HEK293T (cell line): ENCODE measurements around the gene MID1.

Experiments
- CTCF ChIA-PET: fragments of 350-600 bp; formaldehyde crosslinking; extraction: SDS; loops from one replicate; lab custom pipeline; 2021; ENCODE audit warnings: antibody characterized with exemption, inconsistent platforms; lab: Yijun Ruan, JAX
- POLR2A ChIA-PET: fragments of 350-600 bp; formaldehyde crosslinking; extraction: SDS; loops from one replicate; lab custom pipeline; 2020; ENCODE audit warnings: antibody characterized with exemption, inconsistent platforms; lab: Yijun Ruan, JAX
- DNase-seq: peaks from one replicate; pipeline ENCODE4 v3.0.0; 2012; ENCODE audit warnings: mixed read lengths; ENCODE audit errors: extremely low spot score
- ARNT ChIP-seq: fragments of 450-650 bp; IDR thresholded peaks from 2 replicates; pipeline ENCODE4 v1.6.1; 2017; ENCODE audit warnings: mild to moderate bottlenecking
- BHLHE40 ChIP-seq: fragments of 450-650 bp; IDR thresholded peaks from 2 replicates; pipeline ENCODE4 v1.6.1; 2016; ENCODE audit warnings: mild to moderate bottlenecking, moderate library complexity, borderline replicate concordance
- CTBP1 ChIP-seq: fragments of 450-650 bp; IDR thresholded peaks from 2 replicates; pipeline ENCODE4 v1.6.1; 2016; ENCODE audit warnings: borderline replicate concordance
- ELF4 ChIP-seq: fragments of 450-650 bp; IDR thresholded peaks from 2 replicates; pipeline ENCODE4 v1.6.1; 2017; ENCODE audit warnings: antibody characterized with exemption
- FOXA1 ChIP-seq: fragments of 450-650 bp; IDR thresholded peaks from 2 replicates; pipeline ENCODE4 v1.6.1; 2016; ENCODE audit warnings: mild to moderate bottlenecking
- FOXK2 ChIP-seq: fragments of 450-650 bp; IDR thresholded peaks from 2 replicates; pipeline ENCODE4 v1.6.1; 2016; ENCODE audit warnings: mild to moderate bottlenecking
- FOXM1 ChIP-seq: fragments of 450-650 bp; IDR thresholded peaks from 2 replicates; pipeline ENCODE4 v1.6.1; 2017; ENCODE audit warnings: mild to moderate bottlenecking, borderline replicate concordance
- HDGF ChIP-seq: fragments of 450-650 bp; IDR thresholded peaks from 2 replicates; pipeline ENCODE4 v1.6.1; 2017; ENCODE audit warnings: antibody characterized with exemption, borderline replicate concordance
- L3MBTL2 ChIP-seq: fragments of 450-650 bp; conservative IDR thresholded peaks from 2 replicates; pipeline ENCODE4 v1.6.1; 2016; ENCODE audit warnings: mild to moderate bottlenecking
- LEF1 ChIP-seq: fragments of 450-650 bp; IDR thresholded peaks from 2 replicates; pipeline ENCODE4 v1.6.1; 2017; ENCODE audit warnings: mild to moderate bottlenecking, borderline replicate concordance
- NFRKB ChIP-seq: fragments of 450-650 bp; IDR thresholded peaks from 2 replicates; pipeline ENCODE4 v1.6.1; 2016; ENCODE audit warnings: mild to moderate bottlenecking, moderate library complexity
- SP1 ChIP-seq: fragments of 450-650 bp; IDR thresholded peaks from 2 replicates; pipeline ENCODE4 v1.6.1; 2017
- SUZ12 ChIP-seq: fragments of 450-650 bp; IDR thresholded peaks from 2 replicates; pipeline ENCODE4 v1.6.1; 2016; ENCODE audit warnings: mild to moderate bottlenecking
- TARDBP ChIP-seq: fragments of 450-650 bp; IDR thresholded peaks from 2 replicates; pipeline ENCODE4 v1.6.1; 2016
- ZNF384 ChIP-seq: fragments of 450-650 bp; IDR thresholded peaks from 2 replicates; pipeline ENCODE4 v1.6.1; 2016
- TF ChIP-seq, protein P1 (sequence below): fragments of 450-650 bp; IDR thresholded peaks from 2 replicates; pipeline ENCODE4 v1.6.1; 2016

The MID1 gene

DNA sequence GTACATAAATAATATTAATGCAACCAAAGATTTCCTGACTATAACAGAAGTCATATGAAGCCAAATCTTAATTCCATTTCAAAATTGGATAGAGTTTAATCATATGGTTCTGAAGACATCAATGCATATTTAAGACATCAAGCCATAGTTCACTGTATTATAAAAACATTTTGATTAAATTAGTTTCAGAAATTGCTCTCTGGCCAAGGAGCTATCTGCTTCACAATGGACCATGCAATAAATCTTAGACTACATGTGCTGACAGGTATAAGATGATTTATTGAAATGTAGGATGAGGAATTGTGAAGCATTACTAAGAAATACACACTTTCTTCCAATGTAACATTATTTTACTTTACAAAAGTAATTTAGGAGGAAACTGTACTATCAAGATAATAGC is 81.6 kb downstream of the MID1 start:
- TF ChIP-seq, protein P1, sequence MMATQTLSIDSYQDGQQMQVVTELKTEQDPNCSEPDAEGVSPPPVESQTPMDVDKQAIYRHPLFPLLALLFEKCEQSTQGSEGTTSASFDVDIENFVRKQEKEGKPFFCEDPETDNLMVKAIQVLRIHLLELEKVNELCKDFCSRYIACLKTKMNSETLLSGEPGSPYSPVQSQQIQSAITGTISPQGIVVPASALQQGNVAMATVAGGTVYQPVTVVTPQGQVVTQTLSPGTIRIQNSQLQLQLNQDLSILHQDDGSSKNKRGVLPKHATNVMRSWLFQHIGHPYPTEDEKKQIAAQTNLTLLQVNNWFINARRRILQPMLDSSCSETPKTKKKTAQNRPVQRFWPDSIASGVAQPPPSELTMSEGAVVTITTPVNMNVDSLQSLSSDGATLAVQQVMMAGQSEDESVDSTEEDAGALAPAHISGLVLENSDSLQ, result peak; percentile 40
- TF ChIP-seq CTBP1, result no peak
- DNase-seq, result no peak
- ChIA-PET POLR2A (no interaction called here), CTCF (no interaction called here)

DNA sequence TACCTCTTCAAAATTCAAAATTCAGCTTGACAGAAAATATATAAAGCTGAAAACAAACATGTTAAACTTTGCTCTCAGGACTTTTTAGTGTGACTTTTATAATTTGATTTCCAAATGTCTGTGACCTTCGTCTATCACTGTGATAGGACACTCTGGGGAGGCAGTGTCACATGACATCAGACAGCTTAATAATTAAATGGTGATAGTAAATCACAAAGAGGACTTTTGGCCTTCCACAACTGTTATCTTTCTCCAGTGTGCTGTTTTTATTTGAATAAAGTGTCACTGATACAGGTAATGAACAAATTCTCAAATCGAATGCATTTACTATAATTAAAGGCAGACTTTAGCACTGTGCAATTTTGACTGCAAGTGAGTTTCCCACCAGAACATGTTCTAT is 83.1 kb downstream of the MID1 start:
- TF ChIP-seq ZNF384 (no peak), ARNT (no peak), SUZ12 (no peak), CTBP1 (no peak), NFRKB (no peak), SP1 (no peak), FOXM1 (no peak), L3MBTL2 (no peak), TARDBP (no peak), ELF4 (no peak), BHLHE40 (no peak), FOXA1 (no peak), HDGF (no peak), FOXK2 (no peak), LEF1 (no peak)
- TF ChIP-seq, protein P1, result no peak
- DNase-seq, result no peak
- ChIA-PET POLR2A (interaction anchor here (0.9 kb wide), 1 partner anchor 83 kb away, joined by 3 read pairs; the partner anchor contains the start of gene MID1), CTCF (no interaction called here)

DNA sequence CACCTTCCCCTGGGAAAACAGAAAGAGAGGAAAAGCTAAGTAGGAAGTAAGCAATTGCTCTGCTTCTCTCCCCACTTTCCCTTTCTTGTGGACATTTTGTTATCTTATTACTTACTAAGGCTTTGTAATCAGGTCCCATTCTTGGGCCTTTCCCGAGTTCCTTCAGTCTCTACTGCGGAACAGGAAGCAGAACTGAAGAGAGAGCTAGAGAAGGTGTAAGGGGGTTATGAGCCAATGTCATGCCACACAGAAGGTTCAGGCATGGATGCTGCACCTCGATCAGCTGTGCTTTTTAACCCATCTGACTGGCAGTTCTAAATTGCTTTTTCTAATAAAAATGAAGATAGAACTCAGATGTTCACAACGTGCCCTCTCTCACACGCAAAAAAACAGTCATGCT is 83.6 kb downstream of the MID1 start:
- no peak for TF ChIP-seq CTBP1
- no peak for TF ChIP-seq FOXA1
- TF ChIP-seq LEF1, result no peak
- TF ChIP-seq ZNF384, result no peak
- TF ChIP-seq, protein P1, result no peak
- no peak for TF ChIP-seq FOXK2
- TF ChIP-seq SUZ12, result no peak
- no peak for DNase-seq
- POLR2A ChIA-PET, result interaction anchor here (0.9 kb wide), 1 partner anchor 83 kb away, joined by 3 read pairs; the partner anchor contains the start of gene MID1
- CTCF ChIA-PET, result no interaction called here

DNA sequence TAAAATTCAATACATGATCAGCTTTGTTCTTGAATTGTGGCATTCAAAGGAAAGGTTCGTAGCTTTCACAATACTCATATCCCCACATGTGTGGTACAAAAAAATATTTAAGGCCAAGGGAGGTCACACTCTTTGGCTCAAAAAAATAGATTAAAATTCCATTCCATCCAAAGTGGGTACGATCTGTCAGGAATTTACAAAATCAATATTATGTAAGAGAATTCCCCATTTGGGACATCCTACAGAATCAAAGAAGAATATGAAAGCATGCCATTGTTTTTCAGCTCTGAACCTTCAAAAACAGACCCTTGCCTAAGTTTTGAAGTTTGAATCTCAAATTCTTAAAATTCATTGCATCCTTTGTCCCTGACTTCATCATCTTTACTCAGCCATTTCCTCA is 85.8 kb downstream of the MID1 start:
- CTCF ChIA-PET, result no interaction called here
- DNase-seq, result no peak
- POLR2A ChIA-PET, result no interaction called here
- no peak for TF ChIP-seq ARNT
- no peak for TF ChIP-seq NFRKB
- no peak for TF ChIP-seq TARDBP
- TF ChIP-seq SP1, result no peak
- TF ChIP-seq LEF1, result no peak
- TF ChIP-seq, protein P1, result no peak
- no peak for TF ChIP-seq CTBP1
- TF ChIP-seq ZNF384, result no peak
- no peak for TF ChIP-seq HDGF
- TF ChIP-seq FOXM1, result no peak
- no peak for TF ChIP-seq SUZ12
- no peak for TF ChIP-seq ELF4
- TF ChIP-seq FOXK2, result no peak
- no peak for TF ChIP-seq BHLHE40
- TF ChIP-seq L3MBTL2, result no peak

DNA sequence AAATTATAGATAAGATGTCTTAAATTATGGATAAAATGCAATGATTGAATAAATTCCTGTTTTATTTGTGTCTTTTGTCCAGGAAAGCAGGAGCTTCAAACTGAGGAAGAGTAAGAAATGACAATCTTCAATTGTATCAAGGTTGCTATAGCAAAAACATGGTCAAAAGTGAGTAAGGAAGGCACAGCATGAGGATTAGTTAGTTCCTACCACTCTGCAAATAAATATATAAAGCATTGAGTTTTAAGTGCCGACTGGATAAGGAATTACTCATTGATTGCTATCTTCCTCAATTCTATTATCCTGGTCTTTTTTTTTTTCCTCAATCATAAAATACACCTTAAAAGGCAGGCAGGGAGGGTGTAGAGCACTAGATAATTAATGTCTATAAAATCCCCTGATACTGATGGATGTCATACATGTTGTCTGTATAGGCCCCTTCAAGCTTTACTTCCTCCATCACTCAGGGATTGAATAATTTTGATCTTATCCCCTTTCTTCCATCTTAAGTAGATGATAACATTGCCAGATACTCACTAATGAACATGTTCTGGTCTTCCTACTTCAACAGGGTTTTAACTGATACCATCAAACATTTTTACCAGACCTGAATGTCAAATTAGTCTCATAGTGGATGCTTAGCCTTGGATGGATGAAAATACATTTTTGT is 86.6 kb downstream of the MID1 start:
- CTCF ChIA-PET, result no interaction called here
- no peak for DNase-seq
- POLR2A ChIA-PET, result no interaction called here
- TF ChIP-seq TARDBP (no peak), FOXK2 (no peak)

DNA sequence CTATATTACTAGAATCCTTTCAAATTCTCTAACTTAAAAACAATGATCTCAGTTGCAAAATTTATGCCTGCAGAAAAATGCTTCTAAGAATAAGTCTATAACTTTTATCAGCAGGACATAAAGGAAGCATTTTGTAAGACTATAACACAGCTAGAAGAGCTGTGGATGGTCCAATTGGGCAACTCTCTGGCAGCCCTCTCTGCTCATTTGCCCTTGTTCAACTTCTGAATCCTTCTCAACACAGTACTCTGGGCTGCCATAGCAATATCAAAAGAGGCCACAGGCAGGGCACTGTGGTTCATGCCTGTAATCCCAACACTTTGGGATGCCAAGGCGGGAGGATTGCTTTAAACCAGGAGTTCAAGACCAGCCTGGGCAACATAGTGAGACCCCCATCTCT is 88.5 kb downstream of the MID1 start:
- POLR2A ChIA-PET, result no interaction called here
- DNase-seq, result no peak
- TF ChIP-seq, protein P1, result no peak
- TF ChIP-seq SP1 (no peak), SUZ12 (no peak), FOXM1 (no peak), FOXA1 (no peak), TARDBP (no peak), ZNF384 (no peak), ELF4 (no peak), LEF1 (no peak), FOXK2 (no peak)
- CTCF ChIA-PET, result interaction anchor here (0.6 kb wide), 1 partner anchor 91 kb away, joined by 3 read pairs; no protein-coding TSS in a partner anchor
